ENCODE data around the gene NXPE4.

DNA sequence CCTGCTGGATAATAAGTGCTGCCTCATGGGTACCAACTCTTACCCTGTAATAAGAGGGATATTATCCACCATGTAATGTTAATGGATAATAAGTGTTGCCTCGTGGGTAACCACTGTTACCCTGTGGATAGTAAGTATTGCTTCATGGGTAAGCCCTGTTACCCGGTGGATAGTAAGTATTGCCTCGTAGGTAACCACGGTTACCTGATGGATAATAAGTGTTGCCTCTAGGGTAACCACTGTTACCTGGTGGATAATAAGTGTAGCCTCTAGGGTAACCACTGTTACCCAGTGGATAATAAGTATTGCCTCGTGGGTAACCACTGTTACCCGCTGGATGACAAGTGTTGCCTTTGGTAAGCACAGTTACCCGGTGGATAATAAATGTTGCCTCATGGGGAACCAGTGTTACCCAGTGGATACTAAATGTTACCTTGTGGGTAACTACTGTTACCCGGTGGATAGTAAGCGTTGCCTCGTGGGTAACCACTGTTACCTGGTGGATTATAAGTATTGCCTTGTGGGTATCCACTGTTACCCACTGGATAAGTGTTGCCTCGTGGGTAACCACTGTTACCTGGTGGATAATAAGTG lies 18.6 kb upstream of the NXPE4 start:
- TF ChIP-seq, protein P1, sequence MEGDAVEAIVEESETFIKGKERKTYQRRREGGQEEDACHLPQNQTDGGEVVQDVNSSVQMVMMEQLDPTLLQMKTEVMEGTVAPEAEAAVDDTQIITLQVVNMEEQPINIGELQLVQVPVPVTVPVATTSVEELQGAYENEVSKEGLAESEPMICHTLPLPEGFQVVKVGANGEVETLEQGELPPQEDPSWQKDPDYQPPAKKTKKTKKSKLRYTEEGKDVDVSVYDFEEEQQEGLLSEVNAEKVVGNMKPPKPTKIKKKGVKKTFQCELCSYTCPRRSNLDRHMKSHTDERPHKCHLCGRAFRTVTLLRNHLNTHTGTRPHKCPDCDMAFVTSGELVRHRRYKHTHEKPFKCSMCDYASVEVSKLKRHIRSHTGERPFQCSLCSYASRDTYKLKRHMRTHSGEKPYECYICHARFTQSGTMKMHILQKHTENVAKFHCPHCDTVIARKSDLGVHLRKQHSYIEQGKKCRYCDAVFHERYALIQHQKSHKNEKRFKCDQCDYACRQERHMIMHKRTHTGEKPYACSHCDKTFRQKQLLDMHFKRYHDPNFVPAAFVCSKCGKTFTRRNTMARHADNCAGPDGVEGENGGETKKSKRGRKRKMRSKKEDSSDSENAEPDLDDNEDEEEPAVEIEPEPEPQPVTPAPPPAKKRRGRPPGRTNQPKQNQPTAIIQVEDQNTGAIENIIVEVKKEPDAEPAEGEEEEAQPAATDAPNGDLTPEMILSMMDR (IDR thresholded peaks at IDR 0.05; ENCODE audit: control extremely low read depth in 1 of 3, insufficient read depth in 1 of 3, low read depth in 1 of 3, low read length in 3 of 3), result no peak
- TF ChIP-seq MAX (IDR thresholded peaks at IDR 0.05) (no peak), POLR2A (IDR thresholded peaks at IDR 0.05; ENCODE audit: control extremely low read depth in 1 of 2, low read depth in 2 of 2, low read length in 2 of 2) (no peak), ATF3 (IDR thresholded peaks at IDR 0.05; ENCODE audit: insufficient read depth, low read depth, low read length) (no peak), TAF7 (optimal IDR thresholded peaks at IDR 0.05; ENCODE audit: borderline replicate concordance, low read depth, low read length) (no peak), POLR2AphosphoS5 (IDR thresholded peaks at IDR 0.05; ENCODE audit: low read depth, low read length) (no peak), CEBPB (IDR thresholded peaks at IDR 0.05; ENCODE audit: low read depth, low read length) (no peak), SP1 (IDR thresholded peaks at IDR 0.05; ENCODE audit: low read depth, low read length) (no peak), CBX8 (IDR thresholded peaks at IDR 0.05; ENCODE audit: borderline replicate concordance, low read depth, low read length) (no peak)

Data from H1 (cell line).